Measurements from ENCODE around the gene FGFR3.
"Not testable (repeated sequence)": the region's sequence is repeated elsewhere in the genome, so short reads cannot be mapped to it uniquely, and the experiment has no call there.

The FGFR3 gene

GRCh38 chr4:1821679-1822567 lies 28.8 kb downstream of the FGFR3 start:
- no peak for DNase-seq

GRCh38 chr4:1822568-1823544 lies 29.8 kb downstream of the FGFR3 start:
- DNase-seq, result no peak

GRCh38 chr4:1823545-1823932 lies 30.4 kb downstream of the FGFR3 start:
- no peak for DNase-seq

GRCh38 chr4:1824746-1825145 lies 31.7 kb downstream of the FGFR3 start:
- no peak for DNase-seq

- DNase-seq, result no peak
Measured at GRCh38 chr4:1825326-1825725, 32.2 kb downstream of the FGFR3 start.

- no peak for DNase-seq
Measured at GRCh38 chr4:1826531-1827350, 33.6 kb downstream of the FGFR3 start.

- DNase-seq, result no peak
Measured at GRCh38 chr4:1830234-1830633, 37.1 kb downstream of the FGFR3 start.

- no peak for DNase-seq
Measured at GRCh38 chr4:1830642-1831228, 37.6 kb downstream of the FGFR3 start.

- DNase-seq, result no peak
Measured at GRCh38 chr4:1831331-1831730, 38.2 kb downstream of the FGFR3 start.

- no peak for DNase-seq
Measured at GRCh38 chr4:1832690-1833089, 39.6 kb downstream of the FGFR3 start.

GRCh38 chr4:1833307-1834046 lies 40.4 kb downstream of the FGFR3 start:
- DNase-seq, result no peak

GRCh38 chr4:1834047-1834775 lies 41.1 kb downstream of the FGFR3 start:
- no peak for DNase-seq

GRCh38 chr4:1835836-1836235 lies 42.7 kb downstream of the FGFR3 start:
- DNase-seq, result not testable (repeated sequence)

GRCh38 chr4:1836650-1837049 lies 43.6 kb downstream of the FGFR3 start:
- DNase-seq, result no peak

GRCh38 chr4:1837069-1837468 lies 44.0 kb downstream of the FGFR3 start:
- DNase-seq, result no peak

GRCh38 chr4:1839282-1839681 lies 46.2 kb downstream of the FGFR3 start:
- no peak for DNase-seq

- no peak for DNase-seq
Measured at GRCh38 chr4:1841201-1841886, 48.3 kb downstream of the FGFR3 start.

- no peak for DNase-seq
Measured at GRCh38 chr4:1841887-1842210, 48.8 kb downstream of the FGFR3 start.

GRCh38 chr4:1842339-1842895 lies 49.3 kb downstream of the FGFR3 start:
- no peak for DNase-seq

- no peak for DNase-seq
Measured at GRCh38 chr4:1842993-1843448, 49.9 kb downstream of the FGFR3 start.
